GM19455 (cell line): ENCODE results near the gene KRT7.

Source experiments
- ATAC-seq: cut with Tn5 transposase; IDR thresholded peaks from one replicate; pipeline ENCODE4 v1.9.1; 2021; ENCODE audit not compliant: unreplicated experiment

The KRT7 gene

GRCh38 chr12:52296572-52297215, 63.7 kb downstream of the KRT7 start:
- no peak for ATAC-seq
